ENCODE data around the gene CNTNAP2.

CNTNAP2 gene

GRCh38 chr7:148124477-148124876 is 2007.9 kb downstream of the CNTNAP2 start:
- DNase-seq: no peak

DNA sequence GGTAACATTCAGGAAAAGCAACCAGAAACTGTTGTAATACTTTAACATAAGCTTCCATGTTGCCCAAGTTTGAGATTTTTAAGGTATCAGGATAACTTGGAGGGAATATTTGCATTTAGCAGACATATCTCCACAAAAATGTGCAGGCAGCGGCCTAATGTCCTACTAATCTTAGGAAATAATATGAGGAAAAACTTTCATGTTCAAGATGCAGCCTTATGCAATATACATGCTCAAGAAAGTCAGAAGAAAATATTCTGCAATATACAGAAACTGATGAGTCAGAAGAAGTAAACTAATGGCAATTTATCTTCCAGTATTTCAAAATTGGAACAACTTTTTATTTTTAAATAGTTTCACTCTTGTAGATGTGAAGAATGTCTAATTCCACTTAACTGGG is 2010.8 kb downstream of the CNTNAP2 start:
- DNase-seq: no peak

DNA sequence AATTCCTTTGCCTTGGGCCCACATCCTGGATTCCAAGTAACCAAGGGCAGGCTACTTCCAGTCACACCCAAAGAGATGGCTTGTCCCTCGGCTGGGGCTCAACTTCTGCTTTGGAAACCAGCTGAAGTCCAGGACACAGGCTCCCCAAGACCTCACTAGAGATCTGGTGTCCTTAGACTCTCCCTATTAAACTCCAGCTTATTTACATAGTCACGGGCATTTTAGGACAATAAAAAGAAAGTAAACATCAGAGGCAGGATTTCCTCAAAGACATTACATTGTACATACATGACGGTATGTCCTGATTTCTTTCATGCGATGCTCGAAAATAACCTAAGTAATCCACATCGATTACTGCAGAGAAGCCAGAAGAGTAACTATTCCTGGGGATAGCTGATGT is 2012.4 kb downstream of the CNTNAP2 start:
- no peak for DNase-seq

GRCh38 chr7:148135116-148135515 is 2018.5 kb downstream of the CNTNAP2 start:
- DNase-seq: peak; percentile 46

- DNase-seq: no peak
Observed at GRCh38 chr7:148135997-148136396, 2019.4 kb downstream of the CNTNAP2 start.

DNA sequence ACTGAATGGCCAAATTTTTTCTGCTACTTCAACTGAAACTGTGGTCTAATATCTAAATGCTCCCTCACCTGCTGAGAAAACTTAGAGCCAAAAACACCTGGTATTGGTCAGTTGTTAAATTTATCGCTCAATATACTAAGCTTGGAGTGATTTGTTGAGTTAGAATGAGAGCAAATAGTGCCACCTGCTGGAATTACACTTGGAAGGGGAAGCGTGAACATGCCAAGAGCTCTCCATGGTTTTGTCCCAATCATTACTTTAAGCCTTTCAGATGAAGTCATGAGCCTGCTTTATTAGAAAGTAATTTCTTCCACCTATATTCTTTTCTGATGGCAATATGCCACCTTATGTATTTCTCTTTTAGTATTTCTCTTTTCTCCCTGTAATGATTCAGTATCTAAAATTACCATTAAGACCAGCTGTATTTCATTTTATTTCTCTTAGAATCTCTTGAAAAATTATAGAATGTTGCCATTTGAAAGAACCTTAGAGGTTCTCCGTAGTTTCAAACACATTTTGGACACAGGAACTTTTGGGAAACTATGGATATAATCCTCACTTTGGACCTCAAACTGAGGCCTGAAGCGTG is 2026.2 kb downstream of the CNTNAP2 start:
- DNase-seq: peak; percentile 37

DNA sequence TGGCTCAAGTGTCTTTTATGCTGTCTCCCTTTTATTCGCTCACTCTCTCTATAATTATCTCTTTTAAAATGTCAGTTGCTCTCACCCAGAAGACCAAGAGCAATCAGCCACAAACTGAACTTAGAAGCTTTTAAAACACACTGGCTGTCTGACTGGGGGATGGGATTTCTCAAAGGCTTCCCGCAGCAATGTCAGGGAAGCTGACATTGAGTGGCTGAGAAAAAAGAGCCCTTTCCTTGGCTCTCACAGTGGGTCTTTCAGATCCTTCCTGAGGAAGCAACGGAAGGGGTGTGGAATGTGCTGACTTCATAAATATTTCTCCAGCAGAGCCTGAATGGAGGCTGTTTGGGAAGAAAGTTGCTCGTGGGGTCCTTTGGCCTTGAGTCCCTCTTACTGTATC is 2028.2 kb downstream of the CNTNAP2 start:
- DNase-seq: no peak

- no peak for DNase-seq
Observed at GRCh38 chr7:148146346-148146745, 2029.7 kb downstream of the CNTNAP2 start.

- no peak for DNase-seq
Observed at GRCh38 chr7:148147438-148147837, 2030.8 kb downstream of the CNTNAP2 start.

DNA sequence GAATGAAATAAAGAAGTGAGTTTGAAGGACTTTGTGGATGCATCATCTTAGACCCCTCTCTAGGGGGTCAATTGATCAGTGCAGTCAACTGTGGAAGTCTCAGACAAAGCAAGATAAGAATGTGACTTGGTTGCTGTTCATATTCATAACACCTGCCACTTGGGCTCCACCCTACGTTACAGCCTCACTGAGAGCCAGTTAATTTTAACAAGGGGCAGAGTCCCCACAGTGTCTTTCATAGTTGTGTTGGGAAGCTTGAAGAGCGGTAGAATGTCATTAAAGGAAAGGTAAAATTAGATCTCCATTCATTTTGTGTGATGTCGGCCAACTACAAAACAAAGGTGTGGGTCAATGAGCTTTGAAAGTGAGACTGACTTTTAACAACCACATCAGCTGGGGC is 2031.9 kb downstream of the CNTNAP2 start:
- DNase-seq: no peak

DNA sequence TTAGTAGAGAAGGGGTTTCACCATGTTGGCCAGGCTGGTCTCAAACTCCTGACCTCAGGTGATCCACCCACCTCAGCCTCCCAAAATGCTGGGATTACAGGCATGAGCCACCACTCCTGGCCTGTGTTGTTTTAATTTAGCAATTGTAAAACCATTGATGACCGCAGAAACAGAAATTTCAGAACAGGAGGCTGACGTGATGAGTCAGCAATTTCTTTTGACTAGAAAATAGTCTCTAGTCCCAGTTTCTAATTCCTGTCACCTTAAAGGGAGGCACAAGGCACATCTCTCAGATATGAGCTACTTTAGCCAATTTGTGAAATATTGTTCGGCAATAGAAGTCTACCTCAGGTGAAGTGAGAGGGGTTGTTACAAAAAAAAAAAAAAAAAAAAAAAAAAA is 2033.1 kb downstream of the CNTNAP2 start:
- DNase-seq: no peak

DNA sequence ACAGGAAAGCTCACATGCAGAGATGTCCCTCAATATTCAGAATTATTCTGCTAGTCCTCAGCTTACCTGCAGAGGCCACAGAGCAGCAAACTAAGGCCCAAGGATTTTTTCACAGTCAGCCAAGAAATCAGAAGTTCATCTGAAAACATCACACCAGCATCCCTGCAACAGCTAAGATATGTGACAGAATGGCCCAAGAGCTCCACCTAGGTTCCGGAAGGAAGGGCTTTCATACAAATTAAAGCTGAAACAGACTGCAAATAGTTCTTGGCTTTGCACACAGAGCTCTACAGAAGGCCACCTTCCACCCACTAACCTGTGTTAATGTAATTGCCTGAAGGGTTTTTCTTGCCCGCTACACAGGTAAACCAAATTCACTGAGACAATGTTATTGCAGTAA is 2035.2 kb downstream of the CNTNAP2 start:
- DNase-seq: no peak

DNA sequence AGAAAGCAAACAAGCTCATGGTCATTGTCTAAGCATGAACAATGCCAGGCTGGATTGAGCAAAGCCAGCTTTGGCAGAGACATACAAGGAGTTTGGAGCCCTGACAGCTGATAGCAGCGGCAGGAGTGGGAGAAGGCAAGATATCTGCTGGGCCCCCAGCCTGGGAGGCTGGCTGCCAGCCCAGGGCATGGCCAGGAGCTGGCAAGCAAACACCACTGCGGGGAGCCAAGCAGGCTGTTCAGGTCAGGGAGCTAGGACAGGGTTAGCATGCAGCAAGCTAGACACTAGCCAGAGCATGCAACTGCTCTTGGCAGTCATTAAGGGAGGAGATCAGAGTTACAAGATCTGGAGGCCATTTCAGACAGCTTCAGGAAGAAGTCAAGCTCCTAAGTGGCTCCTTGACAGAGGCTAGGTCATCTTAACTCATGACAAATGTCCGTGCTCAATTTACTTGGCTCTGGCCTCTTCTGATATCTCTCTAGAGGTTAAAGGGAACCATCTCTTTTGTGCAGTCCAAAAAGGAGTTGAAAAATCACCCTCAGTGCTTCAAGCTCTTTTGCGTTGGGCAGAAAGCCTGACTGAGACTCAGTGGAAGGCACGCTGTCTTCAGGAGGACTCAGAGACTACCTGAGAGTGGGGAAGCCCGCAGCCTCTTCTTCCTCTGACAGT is 2037.1 kb downstream of the CNTNAP2 start:
- no peak for DNase-seq

DNA sequence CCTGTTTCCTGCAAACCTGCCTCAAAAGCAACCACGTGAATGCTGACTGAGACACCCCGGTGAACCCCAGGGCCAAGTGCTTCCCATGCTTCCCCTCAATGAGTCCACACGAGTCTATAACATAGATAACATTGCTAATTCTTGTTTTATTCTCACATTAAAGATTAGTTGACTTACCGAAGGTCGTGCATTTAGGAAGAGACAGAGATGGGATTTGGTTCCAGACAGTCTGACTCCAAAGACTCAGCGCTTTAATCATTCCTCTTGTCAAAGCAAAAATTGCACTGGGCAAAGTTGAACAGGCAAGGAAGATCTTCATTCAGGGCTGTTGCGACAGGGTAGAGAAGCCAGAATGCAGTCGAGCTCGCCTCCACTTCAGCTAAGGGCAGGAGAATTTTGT is 2038.4 kb downstream of the CNTNAP2 start:
- no peak for DNase-seq

DNA sequence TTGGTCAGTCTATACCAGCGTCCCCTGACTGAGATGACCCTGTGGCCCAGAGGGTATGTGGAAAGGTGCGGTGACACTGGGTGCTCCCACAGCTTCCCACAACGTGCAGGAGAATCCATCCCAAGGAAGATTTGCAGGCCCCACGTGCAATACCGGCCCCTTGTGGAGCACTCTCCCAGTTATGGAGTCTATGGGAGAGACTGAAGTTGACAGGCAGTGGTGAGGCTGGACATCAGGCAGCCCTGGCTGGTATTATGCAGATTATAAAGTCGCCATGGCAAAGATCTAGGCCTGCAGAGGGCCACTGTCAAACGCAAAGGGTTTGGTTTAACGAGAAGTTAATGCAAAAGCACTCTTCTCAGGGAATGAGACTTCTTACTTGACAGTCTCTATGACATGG is 2039.2 kb downstream of the CNTNAP2 start:
- no peak for DNase-seq

DNA sequence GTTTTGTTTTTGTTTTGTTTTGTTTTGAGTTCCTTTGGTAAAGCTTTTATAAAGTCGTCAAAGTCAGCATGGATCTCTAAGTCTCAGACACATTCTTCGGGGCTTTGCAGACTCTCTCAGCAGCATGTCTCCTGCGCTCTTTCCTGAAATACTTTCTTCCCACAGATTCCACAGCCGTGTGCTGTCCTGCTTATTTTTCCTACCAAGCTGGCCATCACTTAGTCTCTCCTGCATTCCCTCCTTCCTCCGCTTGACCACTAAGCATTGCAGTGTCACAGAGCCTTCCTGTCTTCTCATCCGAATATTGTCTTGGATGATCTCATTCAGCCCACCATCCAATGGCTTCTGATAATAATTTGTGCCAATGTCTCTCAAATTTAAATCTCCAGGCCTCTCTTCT is 2039.6 kb downstream of the CNTNAP2 start:
- peak; percentile 40 for DNase-seq

GRCh38 chr7:148159331-148159730 is 2042.7 kb downstream of the CNTNAP2 start:
- no peak for DNase-seq

GRCh38 chr7:148161776-148162175 is 2045.2 kb downstream of the CNTNAP2 start:
- DNase-seq: no peak

DNA sequence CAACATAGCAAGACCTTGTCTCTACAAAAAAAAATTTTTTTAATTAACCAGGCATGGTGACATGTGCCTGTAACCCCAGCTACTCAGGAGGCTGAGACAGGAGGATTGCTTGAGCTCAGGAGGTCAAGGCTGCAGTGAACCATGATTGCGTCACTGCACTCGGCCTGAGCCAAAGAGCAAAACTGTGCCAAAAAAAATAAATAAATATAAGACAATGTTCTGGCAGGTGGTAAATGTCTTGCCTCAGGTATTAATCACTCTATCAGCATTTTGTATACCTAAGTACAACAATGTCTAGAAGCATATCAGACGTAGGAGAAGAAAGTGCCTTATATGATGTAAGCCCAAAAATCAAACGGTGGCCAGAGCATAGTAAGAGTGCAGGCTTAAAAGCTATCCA is 2046.2 kb downstream of the CNTNAP2 start:
- no peak for DNase-seq

- no peak for DNase-seq
Observed at GRCh38 chr7:148163246-148163645, 2046.6 kb downstream of the CNTNAP2 start.

DNA sequence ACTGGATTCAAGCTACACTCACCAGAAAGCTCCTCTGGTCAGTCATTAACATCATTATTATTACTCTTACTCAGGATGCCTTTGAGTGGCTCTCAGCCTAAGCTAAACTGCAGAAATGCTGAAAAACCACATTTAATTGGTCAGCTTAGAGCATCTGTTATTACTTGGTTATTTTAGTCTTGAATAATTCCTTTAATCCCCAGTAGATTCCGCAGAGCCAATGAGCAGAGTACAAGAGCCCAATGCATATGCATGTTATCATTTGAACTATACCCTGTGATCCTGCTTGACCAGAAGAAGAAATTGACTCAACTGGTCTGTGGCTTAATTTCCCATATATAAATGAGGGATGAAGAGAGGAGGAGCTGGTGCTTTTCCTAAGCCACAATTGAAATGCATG is 2056.3 kb downstream of the CNTNAP2 start:
- no peak for DNase-seq

- no peak for DNase-seq
Observed at GRCh38 chr7:148173369-148173768, 2056.8 kb downstream of the CNTNAP2 start.

DNA sequence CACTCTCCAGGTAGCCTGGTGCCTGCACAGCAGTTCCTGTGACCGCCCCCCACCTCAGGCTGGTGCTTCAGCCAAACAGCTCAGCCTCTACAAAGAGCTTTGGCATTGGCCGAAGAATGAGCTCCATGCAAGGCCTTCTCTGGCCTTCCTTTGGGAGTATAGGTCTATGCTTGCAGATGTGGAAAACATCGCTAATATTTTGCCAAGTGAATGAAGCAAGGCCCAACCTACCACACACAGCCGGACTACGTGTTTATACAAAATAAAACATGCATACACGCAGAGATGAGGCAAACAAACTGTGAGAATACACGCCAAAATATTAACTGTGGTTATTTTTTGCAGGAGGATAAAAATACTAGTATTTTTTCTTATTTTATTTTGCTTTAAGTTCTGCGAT is 2057.8 kb downstream of the CNTNAP2 start:
- DNase-seq: no peak

GRCh38 chr7:148175512-148175911 is 2058.9 kb downstream of the CNTNAP2 start:
- no peak for DNase-seq

DNA sequence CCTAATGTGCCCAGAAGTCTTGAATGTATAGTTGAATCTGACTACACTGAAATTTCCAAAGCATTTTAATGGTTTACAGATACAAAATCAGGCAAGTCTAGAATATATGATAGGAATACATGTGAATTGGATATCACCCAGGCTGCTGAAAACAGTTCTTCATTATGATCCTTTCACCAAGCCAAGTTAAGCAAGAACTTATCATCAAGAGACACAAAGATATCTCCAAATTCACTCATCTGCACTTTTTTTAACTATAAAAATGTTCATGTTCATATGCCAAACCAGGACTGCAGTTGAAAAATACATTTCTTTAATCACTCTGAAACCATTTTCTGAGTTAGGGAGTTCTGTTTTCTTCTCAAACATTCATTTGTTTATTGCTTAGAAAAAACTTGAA is 2061.4 kb downstream of the CNTNAP2 start:
- no peak for DNase-seq

Measured in fibroblast of skin of scalp (primary cell).